HepG2 (cell line): Measurements from ENCODE around the gene METTL26. TPM values are rescaled to one million over a fixed set of nuclear protein-coding genes. Genes with fewer than 3 reads are reported as not detected.

Source experiments
- AHR ChIP-seq: IDR thresholded peaks from 2 replicates; pipeline ENCODE4 v1.6.1; 2018; ENCODE audit warnings: missing genetic modification reagents, missing compliant biosample characterization
- BORCS8-MEF2B ChIP-seq: sonication (generic); formaldehyde crosslinking; IDR thresholded peaks from 2 replicates; pipeline ENCODE4 v1.8.0; 2022; ENCODE audit warnings: mild to moderate bottlenecking, missing genetic modification reagents
- EHMT2 ChIP-seq: fragments of 200-600 bp; sonication (generic); IDR thresholded peaks from 2 replicates; pipeline ENCODE4 v1.7.0; 2017; ENCODE audit warnings: antibody characterized with exemption, low read depth, low read length, borderline replicate concordance
- FOSL1 ChIP-seq: sonication (generic); formaldehyde crosslinking; IDR thresholded peaks from 2 replicates; pipeline ENCODE4 v1.9.0; 2021; ENCODE audit warnings: missing genetic modification reagents, borderline replicate concordance
- HNRNPLL ChIP-seq: fragments of 200-400 bp; formaldehyde crosslinking; IDR thresholded peaks from 2 replicates; pipeline ENCODE4 v1.6.1; 2017; ENCODE audit warnings: mild to moderate bottlenecking, low read depth, low read length; ENCODE audit not compliant: poor library complexity, severe bottlenecking
- NBN ChIP-seq: fragments of 450-650 bp; conservative IDR thresholded peaks from 2 replicates; pipeline ENCODE4 v1.6.1; 2017
- NFE2L1 ChIP-seq: sonication (generic); formaldehyde crosslinking; IDR thresholded peaks from 2 replicates; pipeline ENCODE4 v1.4.0; 2020; ENCODE audit warnings: missing genetic modification reagents, mild to moderate bottlenecking, borderline replicate concordance
- NFIC ChIP-seq: IDR thresholded peaks from 2 replicates; pipeline ENCODE4 v1.6.1; 2012; ENCODE audit warnings: mild to moderate bottlenecking, low read length, inconsistent platforms
- NR2C2 ChIP-seq: sonication (generic); formaldehyde crosslinking; IDR thresholded peaks from 2 replicates; pipeline ENCODE4 v1.4.0; 2020; ENCODE audit warnings: missing genetic modification reagents, mild to moderate bottlenecking, moderate library complexity, borderline replicate concordance
- PAWR ChIP-seq: sonication (generic); formaldehyde crosslinking; IDR thresholded peaks from 2 replicates; pipeline ENCODE4 v1.4.0; 2020; ENCODE audit warnings: missing genetic modification reagents, mild to moderate bottlenecking, borderline replicate concordance
- RAD21 ChIP-seq: fragments of 450-650 bp; formaldehyde crosslinking; IDR thresholded peaks from 2 replicates; pipeline ENCODE4 v1.5.0; 2020; ENCODE audit warnings: mild to moderate bottlenecking
- RFXAP ChIP-seq: sonication (generic); formaldehyde crosslinking; IDR thresholded peaks from 2 replicates; pipeline ENCODE4 v1.4.0; 2020; ENCODE audit warnings: missing genetic modification reagents, borderline replicate concordance
- SALL2 ChIP-seq: sonication (generic); formaldehyde crosslinking; IDR thresholded peaks from 2 replicates; pipeline ENCODE4 v1.8.1; 2023; ENCODE audit warnings: mild to moderate bottlenecking, missing genetic modification reagents, inconsistent platforms
- ZC3H4 ChIP-seq: sonication (generic); formaldehyde crosslinking; IDR thresholded peaks from 2 replicates; pipeline ENCODE4 v1.4.0; 2020; ENCODE audit warnings: missing genetic modification reagents, borderline replicate concordance
- ZNF234 ChIP-seq: sonication (generic); formaldehyde crosslinking; conservative IDR thresholded peaks from 2 replicates; pipeline ENCODE4 v1.5.1; 2020; ENCODE audit warnings: mild to moderate bottlenecking, missing genetic modification reagents
- ZNF562 ChIP-seq: sonication (generic); formaldehyde crosslinking; IDR thresholded peaks from 2 replicates; pipeline ENCODE4 v1.8.0; 2022; ENCODE audit warnings: missing genetic modification reagents, borderline replicate concordance
- ZNF567 ChIP-seq: sonication (generic); formaldehyde crosslinking; IDR thresholded peaks from 2 replicates; pipeline ENCODE4 v1.8.1; 2023; ENCODE audit warnings: mild to moderate bottlenecking, missing genetic modification reagents, borderline replicate concordance
- ZNF841 ChIP-seq: sonication (generic); formaldehyde crosslinking; IDR thresholded peaks from 2 replicates; pipeline ENCODE4 v1.8.1; 2023; ENCODE audit warnings: missing genetic modification reagents, borderline replicate concordance
- polyA plus RNA-seq, 8 experiments: library from polyadenylated mRNA; depleted of rRNA in 3 of 8; stranded (reverse) in 7 of 8; unstranded in 1 of 8; fragments of >200 nt; fragmentation: Illumina TruSeq in 4 of 8; extraction: Trizol in 4 of 8; gene quantifications; 2 replicates each; pipeline versions ENCODE4 v1.2.1 to v1.2.3, GENCODE V29; 2011 to 2016; ENCODE audit warnings: low read depth in 4 of 8, missing spikeins in 1 of 8, mixed read lengths in 1 of 8; ENCODE audit not compliant: insufficient read depth in 1 of 8
- total RNA-seq, 5 experiments: library from RNA; depleted of rRNA; stranded (reverse); fragments of >200 nt; fragmentation: Illumina TruSeq; extraction: Trizol; gene quantifications; 2 replicates each; pipeline ENCODE4 v1.2.3, GENCODE V29; 2016; ENCODE audit warnings: low read depth in 1 of 5
- TF ChIP-seq, protein P1 (sequence below): sonication (generic); formaldehyde crosslinking; IDR thresholded peaks from 2 replicates; pipeline ENCODE4 v1.5.1; 2020; ENCODE audit warnings: missing genetic modification reagents, mild to moderate bottlenecking, borderline replicate concordance
- TF ChIP-seq, protein P2 (sequence below): sonication (generic); formaldehyde crosslinking; IDR thresholded peaks from 2 replicates; pipeline ENCODE4 v1.4.0; 2020; ENCODE audit warnings: missing genetic modification reagents
- TF ChIP-seq, protein P3 (sequence below): sonication (generic); formaldehyde crosslinking; IDR thresholded peaks from 2 replicates; pipeline ENCODE4 v1.5.0; 2020; ENCODE audit warnings: missing genetic modification reagents

METTL26 gene
- total and polyA plus RNA-seq, 2 of the 13 experiments (the other 11 are each of a cell fraction or from before 2014, with no cell fraction given): 65.5 to 70.1 TPM

GRCh38 chr16:678858-679813, 43.0 kb upstream of the METTL26 start (continued):
- TF ChIP-seq NFIC: no peak
- TF ChIP-seq, protein P1, sequence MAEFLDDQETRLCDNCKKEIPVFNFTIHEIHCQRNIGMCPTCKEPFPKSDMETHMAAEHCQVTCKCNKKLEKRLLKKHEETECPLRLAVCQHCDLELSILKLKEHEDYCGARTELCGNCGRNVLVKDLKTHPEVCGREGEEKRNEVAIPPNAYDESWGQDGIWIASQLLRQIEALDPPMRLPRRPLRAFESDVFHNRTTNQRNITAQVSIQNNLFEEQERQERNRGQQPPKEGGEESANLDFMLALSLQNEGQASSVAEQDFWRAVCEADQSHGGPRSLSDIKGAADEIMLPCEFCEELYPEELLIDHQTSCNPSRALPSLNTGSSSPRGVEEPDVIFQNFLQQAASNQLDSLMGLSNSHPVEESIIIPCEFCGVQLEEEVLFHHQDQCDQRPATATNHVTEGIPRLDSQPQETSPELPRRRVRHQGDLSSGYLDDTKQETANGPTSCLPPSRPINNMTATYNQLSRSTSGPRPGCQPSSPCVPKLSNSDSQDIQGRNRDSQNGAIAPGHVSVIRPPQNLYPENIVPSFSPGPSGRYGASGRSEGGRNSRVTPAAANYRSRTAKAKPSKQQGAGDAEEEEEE (CRISPR knock-in tag): no peak
- TF ChIP-seq FOSL1 (CRISPR knock-in tag): no peak
- TF ChIP-seq ZNF567 (CRISPR knock-in tag): no peak
- 0 out of 2 replicates have a peak, but pooled peaks have one; percentile 29 for TF ChIP-seq NR2C2 (CRISPR knock-in tag)
- TF ChIP-seq, protein P2, sequence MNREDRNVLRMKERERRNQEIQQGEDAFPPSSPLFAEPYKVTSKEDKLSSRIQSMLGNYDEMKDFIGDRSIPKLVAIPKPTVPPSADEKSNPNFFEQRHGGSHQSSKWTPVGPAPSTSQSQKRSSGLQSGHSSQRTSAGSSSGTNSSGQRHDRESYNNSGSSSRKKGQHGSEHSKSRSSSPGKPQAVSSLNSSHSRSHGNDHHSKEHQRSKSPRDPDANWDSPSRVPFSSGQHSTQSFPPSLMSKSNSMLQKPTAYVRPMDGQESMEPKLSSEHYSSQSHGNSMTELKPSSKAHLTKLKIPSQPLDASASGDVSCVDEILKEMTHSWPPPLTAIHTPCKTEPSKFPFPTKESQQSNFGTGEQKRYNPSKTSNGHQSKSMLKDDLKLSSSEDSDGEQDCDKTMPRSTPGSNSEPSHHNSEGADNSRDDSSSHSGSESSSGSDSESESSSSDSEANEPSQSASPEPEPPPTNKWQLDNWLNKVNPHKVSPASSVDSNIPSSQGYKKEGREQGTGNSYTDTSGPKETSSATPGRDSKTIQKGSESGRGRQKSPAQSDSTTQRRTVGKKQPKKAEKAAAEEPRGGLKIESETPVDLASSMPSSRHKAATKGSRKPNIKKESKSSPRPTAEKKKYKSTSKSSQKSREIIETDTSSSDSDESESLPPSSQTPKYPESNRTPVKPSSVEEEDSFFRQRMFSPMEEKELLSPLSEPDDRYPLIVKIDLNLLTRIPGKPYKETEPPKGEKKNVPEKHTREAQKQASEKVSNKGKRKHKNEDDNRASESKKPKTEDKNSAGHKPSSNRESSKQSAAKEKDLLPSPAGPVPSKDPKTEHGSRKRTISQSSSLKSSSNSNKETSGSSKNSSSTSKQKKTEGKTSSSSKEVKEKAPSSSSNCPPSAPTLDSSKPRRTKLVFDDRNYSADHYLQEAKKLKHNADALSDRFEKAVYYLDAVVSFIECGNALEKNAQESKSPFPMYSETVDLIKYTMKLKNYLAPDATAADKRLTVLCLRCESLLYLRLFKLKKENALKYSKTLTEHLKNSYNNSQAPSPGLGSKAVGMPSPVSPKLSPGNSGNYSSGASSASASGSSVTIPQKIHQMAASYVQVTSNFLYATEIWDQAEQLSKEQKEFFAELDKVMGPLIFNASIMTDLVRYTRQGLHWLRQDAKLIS (CRISPR knock-in tag): no peak
- TF ChIP-seq NFE2L1 (CRISPR knock-in tag): no peak
- no peak for TF ChIP-seq ZNF562 (CRISPR knock-in tag)
- no peak; the same call in 1 of the 2 replicates for TF ChIP-seq RAD21 (CRISPR knock-in tag)
- no peak for TF ChIP-seq ZNF841
- no peak for TF ChIP-seq NBN
- TF ChIP-seq SALL2 (CRISPR knock-in tag): no peak; the same call in 1 of the 2 replicates
- peak; percentile 3 for TF ChIP-seq HNRNPLL
- TF ChIP-seq PAWR (CRISPR knock-in tag): no peak
- no peak for TF ChIP-seq BORCS8-MEF2B (CRISPR knock-in tag)
- TF ChIP-seq, protein P3, sequence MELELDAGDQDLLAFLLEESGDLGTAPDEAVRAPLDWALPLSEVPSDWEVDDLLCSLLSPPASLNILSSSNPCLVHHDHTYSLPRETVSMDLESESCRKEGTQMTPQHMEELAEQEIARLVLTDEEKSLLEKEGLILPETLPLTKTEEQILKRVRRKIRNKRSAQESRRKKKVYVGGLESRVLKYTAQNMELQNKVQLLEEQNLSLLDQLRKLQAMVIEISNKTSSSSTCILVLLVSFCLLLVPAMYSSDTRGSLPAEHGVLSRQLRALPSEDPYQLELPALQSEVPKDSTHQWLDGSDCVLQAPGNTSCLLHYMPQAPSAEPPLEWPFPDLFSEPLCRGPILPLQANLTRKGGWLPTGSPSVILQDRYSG: no peak
- TF ChIP-seq AHR (CRISPR knock-in tag): no peak
- TF ChIP-seq RFXAP: no peak
- TF ChIP-seq EHMT2: no peak
- no peak for TF ChIP-seq ZNF234 (CRISPR knock-in tag)
- no peak for TF ChIP-seq ZC3H4 (CRISPR knock-in tag)
